ENCODE measurements around the gene TBC1D9.
A peak's percentile ranks its signal among the peaks of the same experiment; 100 is the strongest.

TBC1D9 gene

GRCh38 chr4:140704392-140704960 is 51.7 kb downstream of the TBC1D9 start:
- DNase-seq (ENCODE audit: low spot score), result no peak
- POLR2A ChIA-PET (ENCODE audit: low non-redundant PET), result no interaction called here
- no peak for TF ChIP-seq CTCF (conservative IDR thresholded peaks at IDR 0.05; ENCODE audit: low read depth)
- H3K27ac ChIP-seq, result no peak overlapping the region
- CTCF ChIA-PET, result no interaction called here

DNA sequence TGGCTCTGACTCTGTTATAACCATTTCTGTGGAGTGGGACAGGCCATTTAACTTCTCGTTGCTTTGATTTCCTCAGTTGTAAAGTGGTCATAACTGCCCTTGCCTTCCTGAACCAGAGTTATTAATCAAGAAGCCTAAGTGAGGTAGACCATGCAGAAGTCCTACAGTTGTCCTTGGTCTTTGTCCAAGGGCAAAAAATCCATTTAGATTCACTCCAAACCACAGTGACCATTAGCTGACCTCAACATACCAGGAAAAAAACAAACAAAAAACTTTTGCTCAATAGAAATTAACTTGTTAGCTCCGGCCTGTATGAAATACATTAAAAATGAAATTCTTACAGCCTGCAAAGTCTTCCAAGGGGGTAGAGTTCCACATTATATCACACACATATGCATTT is 52.7 kb downstream of the TBC1D9 start:
- CTCF ChIA-PET, result no interaction called here
- no peak overlapping the region for H3K27ac ChIP-seq
- POLR2A ChIA-PET (ENCODE audit: low non-redundant PET), result no interaction called here
- TF ChIP-seq CTCF (conservative IDR thresholded peaks at IDR 0.05; ENCODE audit: low read depth), result no peak
- no peak for DNase-seq (ENCODE audit: low spot score)

DNA sequence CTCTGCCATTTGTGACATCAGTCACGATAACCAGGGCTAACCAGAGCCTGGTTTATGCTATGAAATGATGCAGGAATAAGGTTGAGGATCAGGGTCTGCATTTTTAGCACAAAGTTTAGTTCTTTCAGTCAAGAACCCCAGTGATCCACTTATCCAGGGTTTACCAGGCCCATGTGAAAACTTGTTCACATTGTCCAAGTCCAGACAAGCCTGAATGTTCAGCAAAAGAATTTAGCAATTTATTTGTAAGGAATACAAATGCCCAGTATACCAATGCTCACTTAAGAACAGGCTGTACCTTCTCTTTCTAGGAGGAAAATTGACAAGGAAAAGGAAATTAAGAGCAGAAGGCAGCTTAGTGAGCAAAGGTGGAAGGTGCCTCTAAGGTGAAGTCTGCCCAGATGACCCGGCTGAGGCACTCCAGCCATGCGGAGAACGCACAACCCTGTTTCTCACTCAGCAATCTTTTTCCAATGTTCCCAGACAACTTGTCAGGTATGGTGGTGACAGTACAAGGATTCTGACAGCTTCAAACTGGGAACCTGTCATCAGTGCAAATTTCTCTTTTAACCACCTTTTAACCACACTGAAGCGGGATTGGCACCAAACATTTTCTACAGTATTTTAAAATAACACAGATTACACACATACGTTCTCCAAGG is 54.0 kb downstream of the TBC1D9 start:
- CTCF ChIA-PET, result interaction anchor here (0.6 kb wide), 1 partner anchor 91 kb away, joined by 7 read pairs; no protein-coding TSS in a partner anchor
- POLR2A ChIA-PET (ENCODE audit: low non-redundant PET), result no interaction called here
- peak overlapping the region; percentile 75 for H3K27ac ChIP-seq
- peak; percentile 26 for DNase-seq (ENCODE audit: low spot score)
- no peak for TF ChIP-seq CTCF (conservative IDR thresholded peaks at IDR 0.05; ENCODE audit: low read depth)

- no peak for DNase-seq (ENCODE audit: low spot score)
- CTCF ChIA-PET, result no interaction called here
- POLR2A ChIA-PET (ENCODE audit: low non-redundant PET), result no interaction called here
- no peak overlapping the region for H3K27ac ChIP-seq
- no peak for TF ChIP-seq CTCF (conservative IDR thresholded peaks at IDR 0.05; ENCODE audit: low read depth)
Observed at GRCh38 chr4:140701071-140701470, 55.1 kb downstream of the TBC1D9 start.

DNA sequence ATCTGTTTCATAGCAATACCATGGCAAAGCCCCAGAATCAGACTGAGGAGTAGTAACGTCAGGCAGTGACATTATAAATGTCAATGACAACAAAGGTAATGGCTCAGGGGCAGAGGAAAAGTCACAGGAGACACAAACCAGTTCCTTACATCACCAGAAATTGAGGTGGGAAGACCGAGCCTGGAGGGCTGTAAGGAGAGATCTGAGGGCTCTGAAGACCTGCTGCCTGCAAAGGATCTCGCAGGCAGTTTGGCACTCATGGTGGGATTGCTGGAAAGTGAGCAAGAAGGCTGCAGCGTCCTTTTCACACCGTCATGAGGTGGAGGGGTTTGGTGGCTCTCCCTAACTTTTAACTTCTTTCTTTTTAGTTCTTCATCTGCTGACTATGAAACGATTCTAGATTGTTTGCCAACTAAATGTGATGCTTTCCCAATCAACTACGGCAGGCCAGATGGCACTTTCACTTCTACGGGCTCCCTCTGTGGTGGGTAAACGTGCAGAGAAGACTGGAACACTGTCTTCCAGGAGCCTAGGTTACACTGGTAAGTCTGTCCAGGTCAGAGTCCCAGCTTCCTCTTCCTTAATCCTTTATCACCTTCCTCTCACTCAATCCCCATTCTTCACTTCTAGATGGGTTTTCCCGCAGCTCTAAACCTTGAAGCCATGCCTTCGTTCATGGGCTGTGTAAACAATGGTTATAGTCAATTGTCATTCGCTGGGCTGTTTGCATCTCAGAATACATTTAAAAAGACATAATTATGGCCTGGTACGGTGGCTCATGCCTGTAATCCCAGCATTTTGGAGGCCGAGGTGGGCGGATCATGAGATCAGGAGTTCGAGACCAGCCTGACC is 58.2 kb downstream of the TBC1D9 start:
- POLR2A ChIA-PET (ENCODE audit: low non-redundant PET), result no interaction called here
- CTCF ChIA-PET, result no interaction called here
- no peak overlapping the region for H3K27ac ChIP-seq
- no peak for TF ChIP-seq CTCF (conservative IDR thresholded peaks at IDR 0.05; ENCODE audit: low read depth)
- DNase-seq (ENCODE audit: low spot score), result no peak

DNA sequence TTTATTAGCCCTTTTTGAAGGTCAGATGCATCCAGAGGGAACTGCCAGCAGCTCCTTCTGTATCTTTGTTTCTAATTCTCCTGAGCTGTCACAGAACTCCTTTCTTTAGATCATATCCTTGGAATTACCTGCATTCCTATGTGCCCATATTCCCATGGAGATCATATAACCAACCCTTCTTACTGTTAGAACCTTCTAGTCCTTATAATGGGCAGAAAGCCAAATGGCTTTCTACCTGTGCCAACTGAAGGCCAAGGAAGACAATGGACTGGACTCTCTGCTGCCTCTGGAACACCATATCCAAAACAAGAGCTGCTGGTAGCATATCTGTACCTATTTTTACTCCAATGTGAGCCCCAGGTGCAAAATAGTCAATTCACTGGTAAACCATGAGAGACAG is 60.7 kb downstream of the TBC1D9 start:
- POLR2A ChIA-PET (ENCODE audit: low non-redundant PET), result no interaction called here
- CTCF ChIA-PET, result interaction anchor here (0.7 kb wide), 1 partner anchor 136 kb away, joined by 3 read pairs; no protein-coding TSS in a partner anchor
- H3K27ac ChIP-seq, result no peak overlapping the region
- no peak for DNase-seq (ENCODE audit: low spot score)
- TF ChIP-seq CTCF (conservative IDR thresholded peaks at IDR 0.05; ENCODE audit: low read depth), result no peak
